IPS-18a (cell line): ENCODE results near the gene TRIP4.

Experiments
- H3K27ac ChIP-seq: one replicate; pipeline ENCODE4 v1.5.1; 2013; ENCODE audit warnings: low read length
- H3K27me3 ChIP-seq: one replicate; pipeline ENCODE4 v1.6.1; 2013; ENCODE audit warnings: mild to moderate bottlenecking, low read length; ENCODE audit not compliant: control insufficient read depth, insufficient read depth
- H3K36me3 ChIP-seq: one replicate; pipeline ENCODE4 v1.6.1; 2013; ENCODE audit warnings: low read depth, low read length; ENCODE audit not compliant: control insufficient read depth
- H3K4me1 ChIP-seq: one replicate; pipeline ENCODE4 v1.6.1; 2013; ENCODE audit warnings: low read depth, low read length; ENCODE audit not compliant: control insufficient read depth
- H3K4me3 ChIP-seq: one replicate; pipeline ENCODE4 v1.5.1; 2013; ENCODE audit warnings: low read length
- H3K9ac ChIP-seq: one replicate; pipeline ENCODE4 v1.6.1; 2013; ENCODE audit warnings: mild to moderate bottlenecking, low read length, moderate library complexity
- H3K9me3 ChIP-seq: one replicate; pipeline ENCODE4 v1.6.1; 2013; ENCODE audit warnings: low read depth, low read length; ENCODE audit not compliant: control insufficient read depth

TRIP4 gene

GRCh38 chr15:64453689-64454037 lies 66.0 kb downstream of the TRIP4 start:
- Histone ChIP-seq H3K27me3 (no peaks in the 10 kb centered on the region), H3K9ac (no peak overlapping the region), H3K4me1 (peaks cover 6% of the 10 kb centered on the region), H3K4me3 (no peak overlapping the region), H3K9me3 (no peaks in the 10 kb centered on the region), H3K27ac (no peak overlapping the region), H3K36me3 (no peaks in the 10 kb centered on the region)

DNA sequence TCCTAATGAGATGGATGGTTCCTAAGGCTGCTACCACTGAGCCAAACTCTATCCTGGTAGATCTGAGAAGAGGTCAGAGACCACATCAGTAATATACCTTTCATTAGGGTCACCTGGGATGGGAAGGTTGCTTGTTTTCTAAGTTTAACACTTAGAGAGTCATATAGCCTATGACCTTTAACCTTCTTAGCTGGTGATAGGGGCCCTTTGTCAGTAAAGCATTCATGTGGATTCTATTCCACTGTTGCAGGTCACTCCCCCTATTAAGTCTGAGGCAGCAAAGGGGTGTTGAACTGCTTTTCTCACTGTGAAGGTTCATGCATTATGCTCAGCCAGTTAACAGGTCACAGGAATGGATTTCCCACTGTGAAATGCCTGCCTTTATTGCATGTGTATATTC lies 66.6 kb downstream of the TRIP4 start:
- no peak overlapping the region for H3K9ac ChIP-seq
- H3K36me3 ChIP-seq = no peaks in the 10 kb centered on the region
- peaks cover 10% of the 10 kb centered on the region for H3K4me1 ChIP-seq
- H3K9me3 ChIP-seq = no peaks in the 10 kb centered on the region
- no peak overlapping the region for H3K4me3 ChIP-seq
- no peaks in the 10 kb centered on the region for H3K27me3 ChIP-seq
- H3K27ac ChIP-seq = no peak overlapping the region

- no peaks in the 10 kb centered on the region for H3K27me3 ChIP-seq
- H3K4me3 ChIP-seq = no peak overlapping the region
- no peak overlapping the region for H3K9ac ChIP-seq
- H3K27ac ChIP-seq = no peak overlapping the region
- peaks cover 18% of the 10 kb centered on the region for H3K4me1 ChIP-seq
- no peaks in the 10 kb centered on the region for H3K36me3 ChIP-seq
- H3K9me3 ChIP-seq = no peaks in the 10 kb centered on the region
Measured at GRCh38 chr15:64455961-64456371, 68.3 kb downstream of the TRIP4 start.

DNA sequence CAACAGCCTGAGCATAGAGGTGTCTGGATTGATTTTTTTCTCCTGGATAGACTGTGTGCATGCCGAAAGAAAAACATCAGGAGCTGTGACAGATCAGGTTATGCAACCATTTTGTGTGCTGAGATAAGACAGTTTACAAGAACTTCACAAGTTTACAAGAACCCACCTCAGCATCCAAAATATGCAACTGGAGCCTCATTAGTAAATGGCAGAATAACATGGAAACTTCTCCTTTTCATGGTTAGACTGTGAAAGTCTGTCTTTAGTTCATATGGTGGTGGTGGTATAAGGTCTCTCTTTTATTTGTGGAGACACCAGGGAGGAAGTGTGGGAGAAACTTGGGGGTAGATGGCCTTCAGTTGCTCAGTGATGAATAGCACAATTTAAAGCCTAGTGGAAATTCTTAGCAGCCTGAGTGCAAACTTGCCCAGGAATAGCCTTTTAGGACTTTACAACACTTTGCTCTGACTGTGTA lies 69.0 kb downstream of the TRIP4 start:
- Histone ChIP-seq H3K27me3 (no peaks in the 10 kb centered on the region), H3K4me3 (no peak overlapping the region), H3K36me3 (no peaks in the 10 kb centered on the region), H3K4me1 (peaks cover 18% of the 10 kb centered on the region), H3K27ac (no peak overlapping the region), H3K9ac (no peak overlapping the region), H3K9me3 (no peaks in the 10 kb centered on the region)

DNA sequence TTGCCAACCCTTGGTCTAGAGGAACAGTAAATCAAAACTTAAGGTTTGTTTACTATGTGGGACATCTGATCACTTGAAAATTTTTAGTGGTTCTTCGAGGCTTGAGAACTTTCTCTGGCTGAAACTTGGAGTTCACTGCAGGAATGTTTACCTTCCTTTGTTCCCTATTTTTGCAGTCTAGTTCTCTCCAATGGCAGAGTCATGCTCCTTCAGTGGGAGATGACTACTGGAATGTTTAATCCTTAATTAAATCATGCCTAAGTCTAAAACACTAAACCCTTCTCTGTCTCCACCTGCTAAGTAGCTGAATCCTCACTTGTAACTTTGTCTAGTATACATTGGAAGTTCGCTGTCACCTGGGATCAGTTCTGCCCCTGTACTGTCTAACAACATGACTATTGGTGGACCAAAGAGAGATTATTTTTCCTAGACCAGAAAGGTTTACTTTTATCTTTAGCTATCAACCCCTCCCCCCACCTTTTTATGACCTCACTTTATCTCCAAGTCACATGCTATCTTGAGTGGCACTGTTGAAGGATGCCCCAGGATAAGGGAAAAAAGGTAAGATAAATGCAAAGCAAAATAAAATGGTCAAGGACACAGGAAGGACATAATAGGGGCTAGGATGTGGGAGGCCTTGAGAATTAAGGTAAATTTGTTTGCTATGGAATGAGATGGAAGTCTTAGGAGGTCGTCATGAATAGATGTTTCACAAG lies 71.6 kb downstream of the TRIP4 start:
- Histone ChIP-seq H3K9ac (no peak overlapping the region), H3K4me3 (peak overlapping the region; percentile 41)

GRCh38 chr15:64460206-64460723 lies 72.6 kb downstream of the TRIP4 start, which contains the start of gene ZNF609:
ZNF609 (plus strand) TSS chr15:64460578; CDS start chr15:64499420, 38,842 bp downstream.
- Histone ChIP-seq H3K9ac (peak within 1 kb of the TSS; percentile 94), H3K27ac (peak within 1 kb of the TSS; percentile 92), H3K27me3 (no peaks in the 10 kb centered on the region), H3K36me3 (no peaks in the 10 kb centered on the region), H3K4me1 (peaks cover 27% of the 10 kb centered on the region), H3K9me3 (no peaks in the 10 kb centered on the region), H3K4me3 (peak within 1 kb of the TSS; percentile 92)

More for the DNA sequence above, 71.6 kb downstream of the TRIP4 start:
- Histone ChIP-seq H3K9me3 (no peaks in the 10 kb centered on the region), H3K27ac (no peak overlapping the region), H3K27me3 (no peaks in the 10 kb centered on the region), H3K36me3 (no peaks in the 10 kb centered on the region), H3K4me1 (peaks cover 23% of the 10 kb centered on the region)

- peak overlapping the region; percentile 92 for H3K4me3 ChIP-seq
- peak overlapping the region; percentile 94 for H3K9ac ChIP-seq
- H3K27me3 ChIP-seq = no peaks in the 10 kb centered on the region
- no peaks in the 10 kb centered on the region for H3K36me3 ChIP-seq
- H3K4me1 ChIP-seq = peaks cover 28% of the 10 kb centered on the region
- peak overlapping the region; percentile 92 for H3K27ac ChIP-seq
- H3K9me3 ChIP-seq = no peaks in the 10 kb centered on the region
Measured at GRCh38 chr15:64460724-64461720, 73.4 kb downstream of the TRIP4 start.

- H3K4me3 ChIP-seq = peak overlapping the region; percentile 92
- H3K36me3 ChIP-seq = no peaks in the 10 kb centered on the region
- H3K27ac ChIP-seq = peak overlapping the region; percentile 92
- H3K4me1 ChIP-seq = peaks cover 35% of the 10 kb centered on the region
- H3K27me3 ChIP-seq = no peaks in the 10 kb centered on the region
- no peaks in the 10 kb centered on the region for H3K9me3 ChIP-seq
- H3K9ac ChIP-seq = peak overlapping the region; percentile 94
Measured at GRCh38 chr15:64461721-64462162, 74.1 kb downstream of the TRIP4 start.

DNA sequence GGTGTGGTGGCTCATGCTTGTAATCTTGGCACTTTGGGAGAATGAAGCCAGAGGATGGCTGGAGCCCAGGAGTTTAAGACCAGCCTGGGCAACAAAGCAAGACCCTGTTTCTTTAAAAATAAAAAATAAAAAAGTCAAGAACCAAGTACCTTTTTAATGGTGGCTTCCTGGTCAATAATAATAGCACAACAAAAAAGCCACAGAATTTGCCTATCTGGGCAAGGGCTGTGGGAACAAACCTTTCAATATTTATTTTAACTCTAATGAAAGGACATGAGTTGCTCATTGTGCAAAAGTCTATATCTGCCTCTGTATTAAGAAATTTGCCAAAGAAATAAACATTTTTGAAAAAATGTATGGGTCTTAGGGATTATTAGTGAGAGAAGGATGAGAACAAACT lies 74.9 kb downstream of the TRIP4 start:
- Histone ChIP-seq H3K4me1 (peaks cover 38% of the 10 kb centered on the region), H3K27me3 (no peaks in the 10 kb centered on the region), H3K9ac (peak overlapping the region; percentile 94), H3K4me3 (peak overlapping the region; percentile 92), H3K9me3 (no peaks in the 10 kb centered on the region), H3K36me3 (no peaks in the 10 kb centered on the region), H3K27ac (no peak overlapping the region)

DNA sequence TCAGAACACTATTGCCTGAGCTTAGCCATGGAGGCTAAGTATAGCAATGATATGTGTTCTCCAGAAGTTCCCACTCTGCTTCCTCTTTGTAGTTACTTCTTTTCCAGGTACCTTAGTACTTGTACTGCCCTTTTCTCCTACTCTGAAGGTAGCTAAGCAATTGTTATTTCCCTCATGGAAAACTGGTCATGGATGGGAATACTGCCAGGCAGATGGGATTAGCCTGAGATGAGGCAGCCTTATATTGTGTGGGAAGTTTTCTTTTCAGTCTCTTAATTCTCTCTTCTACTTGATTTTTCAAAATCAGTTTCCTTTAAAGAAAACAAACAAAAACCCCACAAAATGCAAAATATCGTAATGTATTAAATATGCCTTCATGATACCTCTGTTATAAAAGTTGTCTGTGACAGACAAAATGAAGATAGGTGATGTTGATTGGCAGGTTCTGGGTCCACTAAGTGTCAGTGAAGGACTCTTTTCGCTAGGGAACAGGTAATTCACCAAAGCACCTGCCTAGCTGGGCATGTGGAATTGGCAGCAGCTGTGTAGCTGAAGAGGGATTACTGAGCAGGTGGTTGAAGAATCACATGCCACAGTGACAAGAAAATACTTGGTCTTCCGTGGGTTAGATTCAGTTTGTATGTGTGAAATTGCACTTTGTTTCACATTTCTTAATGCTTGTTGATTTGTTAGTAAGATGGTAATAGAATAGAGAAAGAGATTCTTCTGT lies 76.8 kb downstream of the TRIP4 start:
- H3K4me3 ChIP-seq = no peak overlapping the region
- peaks cover 33% of the 10 kb centered on the region for H3K4me1 ChIP-seq
- no peaks in the 10 kb centered on the region for H3K36me3 ChIP-seq
- H3K27ac ChIP-seq = no peak overlapping the region
- H3K9me3 ChIP-seq = no peaks in the 10 kb centered on the region
- no peaks in the 10 kb centered on the region for H3K27me3 ChIP-seq
- H3K9ac ChIP-seq = no peak overlapping the region
